ENCODE data around the gene COPB1. TPM values are rescaled to one million over a fixed set of nuclear protein-coding genes. Genes with fewer than 3 reads are reported as not detected.

COPB1 gene
- total and polyA plus RNA-seq, 4 donors = 32.1 to 140 (median 74.5) TPM

- TF ChIP-seq RAD21 (IDR thresholded peaks at IDR 0.05) = no peak
- TF ChIP-seq, protein P1, sequence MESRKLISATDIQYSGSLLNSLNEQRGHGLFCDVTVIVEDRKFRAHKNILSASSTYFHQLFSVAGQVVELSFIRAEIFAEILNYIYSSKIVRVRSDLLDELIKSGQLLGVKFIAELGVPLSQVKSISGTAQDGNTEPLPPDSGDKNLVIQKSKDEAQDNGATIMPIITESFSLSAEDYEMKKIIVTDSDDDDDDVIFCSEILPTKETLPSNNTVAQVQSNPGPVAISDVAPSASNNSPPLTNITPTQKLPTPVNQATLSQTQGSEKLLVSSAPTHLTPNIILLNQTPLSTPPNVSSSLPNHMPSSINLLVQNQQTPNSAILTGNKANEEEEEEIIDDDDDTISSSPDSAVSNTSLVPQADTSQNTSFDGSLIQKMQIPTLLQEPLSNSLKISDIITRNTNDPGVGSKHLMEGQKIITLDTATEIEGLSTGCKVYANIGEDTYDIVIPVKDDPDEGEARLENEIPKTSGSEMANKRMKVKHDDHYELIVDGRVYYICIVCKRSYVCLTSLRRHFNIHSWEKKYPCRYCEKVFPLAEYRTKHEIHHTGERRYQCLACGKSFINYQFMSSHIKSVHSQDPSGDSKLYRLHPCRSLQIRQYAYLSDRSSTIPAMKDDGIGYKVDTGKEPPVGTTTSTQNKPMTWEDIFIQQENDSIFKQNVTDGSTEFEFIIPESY (IDR thresholded peaks at IDR 0.05) = no peak
- no peaks in the 10 kb centered on the region for H3K9me3 ChIP-seq (ENCODE audit: control insufficient read depth in 4 of 4, low read length in 3 of 4)
- WGBS = 97% methylated on average over 2 of the region's 2 CpGs
- H3K36me3 ChIP-seq (ENCODE audit: control insufficient read depth in 4 of 4, insufficient read depth in 3 of 4, low read depth in 1 of 4, low read length in 3 of 4) = no peaks in the 10 kb centered on the region
- H3K4me1 ChIP-seq (ENCODE audit: control insufficient read depth in 4 of 4, insufficient read depth in 4 of 4, low read length in 3 of 4) = no peaks in the 10 kb centered on the region
- H3K4me3 ChIP-seq (ENCODE audit: low read depth in 1 of 3, low read length in 3 of 3) = no peak overlapping the region
- no peak overlapping the region for H3K27ac ChIP-seq (ENCODE audit: low read depth in 1 of 2, low read length in 2 of 2)
- H3K9ac ChIP-seq (ENCODE audit: low read depth in 1 of 2, low read length in 2 of 2) = no peak overlapping the region
- H3K27me3 ChIP-seq (ENCODE audit: control insufficient read depth in 4 of 4, insufficient read depth in 4 of 4, low read length in 3 of 4) = no peaks in the 10 kb centered on the region
- no peak for DNase-seq (ENCODE audit: low spot score)
Observed at GRCh38 chr11:14408612-14409011, 91.0 kb downstream of the COPB1 start.

Small RNA genes within 50 kb of the gene (small RNA-seq; reads per million reads assigned to genes)
- not detected for gene RNU7-49P

Other genes with a start within 250 kb of the COPB1 start
- gene RRAS2, start 140.6 kb downstream of the COPB1 start, total RNA-seq = 10 to 100 TPM; 19.1 to 23.8 TPM
- gene RRAS2, start 140.6 kb downstream of the COPB1 start, polyA plus RNA-seq = 10 to 100 TPM; 11.2 to 15.8 TPM
- 10 to 100 TPM; 76.5 to 84.5 TPM for gene PSMA1, start 20.6 kb upstream of the COPB1 start, total RNA-seq
- 100 to 1,000 TPM in 1 of 2 donors, 10 to 100 TPM in 1; 84.9 to 191 TPM for gene PSMA1, start 20.6 kb upstream of the COPB1 start, polyA plus RNA-seq
- gene PDE3B, start 144.0 kb upstream of the COPB1 start, total RNA-seq = 10 to 100 TPM; 31.7 to 43.1 TPM
- 10 to 100 TPM; 11.3 to 11.7 TPM for gene PDE3B, start 144.0 kb upstream of the COPB1 start, polyA plus RNA-seq